ENCODE data around the gene UPP2.

GRCh38 chr2:158179660-158180059 lies 78.0 kb downstream of the UPP2 start:
- TF ChIP-seq CTCF (IDR thresholded peaks at IDR 0.05) (no peak), POLR2A (IDR thresholded peaks at IDR 0.05) (no peak)
